Measurements from ENCODE around the gene CHRM4.

CHRM4 gene

DNA sequence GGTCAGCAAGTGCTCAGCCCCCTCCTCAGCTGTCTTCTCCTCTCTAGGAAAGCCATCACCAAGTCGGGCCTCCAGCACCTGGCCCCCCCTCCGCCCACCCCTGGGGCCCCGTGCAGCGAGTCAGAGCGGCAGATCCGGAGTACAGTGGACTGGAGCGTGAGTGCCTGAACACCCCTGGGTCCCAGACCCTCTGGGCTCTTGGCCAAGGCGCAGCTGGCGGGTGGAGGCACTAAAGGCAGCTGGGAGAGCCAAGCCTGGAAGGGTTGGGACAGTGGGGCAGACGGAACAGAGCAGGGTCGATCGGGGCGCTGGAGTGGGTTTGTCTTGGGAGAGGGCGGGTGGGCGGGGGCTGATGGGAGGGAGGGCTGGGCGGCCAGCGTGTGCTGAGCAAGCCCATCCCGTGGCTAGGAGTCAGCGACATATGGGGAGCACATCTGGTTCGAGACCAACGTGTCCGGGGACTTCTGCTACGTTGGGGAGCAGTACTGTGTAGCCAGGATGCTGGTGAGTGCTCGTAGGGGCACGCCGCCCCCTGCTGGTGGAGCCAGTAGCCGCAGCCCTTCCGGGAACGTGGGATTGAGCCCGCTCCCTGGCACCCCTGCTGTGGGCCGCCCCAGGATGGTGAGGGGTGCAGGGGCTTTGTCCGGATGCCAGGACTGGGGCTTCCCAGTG, 24.2 kb downstream of the CHRM4 start:
- DNase-seq (ENCODE audit: low read depth in 2 of 2), result peak in 1 of 2 donors; percentile 69

DNA sequence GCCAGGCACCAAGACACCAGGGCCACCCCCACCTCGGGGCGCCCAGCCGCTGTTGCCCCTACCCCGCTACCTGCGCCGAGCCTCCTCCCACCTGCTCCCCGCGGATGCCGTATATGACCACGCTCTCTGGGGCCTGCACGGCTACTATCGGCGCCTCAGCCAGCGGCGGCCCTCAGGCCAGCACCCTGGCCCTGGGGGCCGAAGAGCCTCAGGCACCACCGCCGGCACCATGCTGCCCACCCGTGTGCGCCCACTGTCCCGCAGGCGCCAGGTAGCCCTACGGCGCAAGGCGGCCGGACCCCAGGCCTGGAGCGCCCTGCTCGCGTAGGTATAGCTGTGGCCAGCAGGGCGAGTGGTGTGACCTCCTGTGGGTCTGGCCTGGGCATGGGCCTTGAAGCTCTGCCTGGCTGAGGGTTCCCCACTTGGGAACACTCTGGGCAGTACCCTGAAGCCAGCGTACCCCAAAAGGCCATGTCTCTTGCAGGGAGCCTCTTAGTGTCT, 24.9 kb downstream of the CHRM4 start:
- no peak for DNase-seq (ENCODE audit: low read depth in 2 of 2)

DNA sequence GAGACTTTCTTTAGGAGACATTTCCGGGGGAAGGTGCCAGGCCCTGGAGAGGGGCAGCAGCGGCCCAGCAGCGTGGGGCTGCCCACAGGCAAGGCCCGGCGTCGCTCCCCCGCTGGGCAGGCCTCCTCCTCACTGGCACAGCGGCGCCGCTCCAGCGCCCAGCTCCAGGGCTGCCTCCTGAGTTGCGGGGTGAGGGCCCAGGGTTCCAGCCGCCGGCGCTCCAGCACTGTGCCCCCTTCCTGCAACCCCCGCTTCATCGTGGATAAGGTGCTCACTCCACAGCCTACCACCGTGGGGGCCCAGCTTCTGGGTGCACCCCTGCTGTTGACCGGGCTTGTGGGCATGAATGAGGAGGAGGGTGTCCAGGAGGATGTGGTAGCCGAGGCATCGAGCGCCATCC, 25.3 kb downstream of the CHRM4 start:
- DNase-seq (ENCODE audit: low read depth in 2 of 2), result no peak

DNA sequence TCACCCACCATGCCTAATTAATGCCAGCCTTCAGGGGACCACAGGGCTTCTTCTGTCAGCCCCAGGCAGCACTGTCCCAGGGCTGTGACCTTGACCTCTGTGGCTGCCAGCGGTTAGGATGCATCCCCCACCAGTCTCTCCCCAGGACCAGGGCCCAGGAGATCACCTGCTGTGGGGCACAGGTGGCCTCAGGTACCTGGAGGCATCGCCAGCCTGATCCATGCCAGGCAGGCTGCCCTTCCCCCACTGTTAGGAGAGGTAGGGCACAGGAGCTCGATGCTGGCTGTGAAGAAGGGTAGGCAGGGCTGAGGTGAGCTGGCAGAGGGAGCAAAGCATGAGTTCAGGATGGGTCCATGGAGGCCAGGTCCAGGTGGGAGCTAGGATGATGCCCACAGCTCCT, 26.8 kb downstream of the CHRM4 start:
- no peak for DNase-seq (ENCODE audit: low read depth in 2 of 2)

DNA sequence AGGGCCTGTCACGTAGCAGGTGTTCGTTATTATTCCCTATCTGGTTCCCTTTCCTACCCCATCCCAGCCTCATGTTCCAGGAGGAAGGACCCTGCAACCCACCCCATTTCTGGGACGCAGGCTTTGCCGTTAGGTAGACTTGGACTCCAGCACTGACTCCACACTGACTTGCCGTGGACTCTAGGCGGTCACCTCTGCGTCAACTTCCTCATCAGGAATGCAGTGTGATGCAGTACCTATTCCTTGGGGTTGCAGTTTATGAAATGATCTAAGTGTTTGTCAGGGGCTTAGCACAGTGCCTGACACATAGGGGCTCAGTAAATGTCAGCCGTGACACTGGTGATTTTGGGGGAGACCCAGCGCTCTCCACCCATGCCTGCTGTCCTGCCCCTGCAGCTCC, 27.5 kb downstream of the CHRM4 start:
- DNase-seq (ENCODE audit: low read depth in 2 of 2), result no peak

DNA sequence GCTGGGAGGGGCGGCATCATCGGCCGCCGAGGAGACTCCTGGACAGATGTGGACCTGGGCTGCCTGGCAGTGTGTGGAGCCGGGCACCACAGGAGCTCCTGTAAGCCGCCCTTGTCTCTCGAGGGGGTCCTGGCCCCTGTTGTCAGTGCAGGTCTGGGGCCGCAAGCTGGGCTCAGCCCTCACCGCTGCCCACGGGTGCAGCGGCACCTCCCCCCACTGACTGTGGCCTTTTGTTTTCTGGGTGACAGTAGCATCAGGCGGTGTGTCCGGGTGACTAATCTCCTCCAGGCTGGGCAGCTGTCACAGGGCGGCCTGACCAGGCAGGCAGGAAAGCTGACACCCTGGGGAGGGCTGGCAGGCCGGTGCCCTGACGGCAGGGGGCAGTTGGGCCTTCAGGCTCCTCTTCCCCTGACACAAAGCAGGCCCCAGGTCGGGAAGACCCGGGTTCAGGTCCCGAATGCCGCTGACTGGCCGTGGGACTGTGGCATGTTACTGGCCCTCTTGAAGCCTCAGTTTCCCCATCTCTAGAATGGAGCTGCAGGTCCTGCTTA, 28.0 kb downstream of the CHRM4 start:
- no peak for DNase-seq (ENCODE audit: low read depth in 2 of 2)

DNA sequence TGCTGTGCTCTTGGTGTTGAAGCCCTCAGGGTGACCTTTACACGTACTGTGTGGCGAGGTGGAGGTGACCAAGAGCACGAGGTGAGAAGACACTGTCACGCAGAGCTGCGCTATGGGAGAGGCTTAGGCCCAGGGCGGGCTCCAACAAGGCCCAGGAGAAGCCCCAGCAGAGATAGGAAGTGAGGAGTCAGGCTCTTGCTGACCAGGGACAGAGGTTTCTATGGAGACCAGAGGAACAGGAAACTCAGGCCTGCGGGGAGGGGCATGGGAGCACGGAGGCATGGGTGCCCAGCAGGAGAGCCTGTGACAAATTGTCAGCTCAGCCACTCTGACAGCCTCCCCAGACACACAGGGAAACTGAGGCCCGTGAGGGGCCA, 28.6 kb downstream of the CHRM4 start:
- DNase-seq (ENCODE audit: low read depth in 2 of 2), result no peak

DNA sequence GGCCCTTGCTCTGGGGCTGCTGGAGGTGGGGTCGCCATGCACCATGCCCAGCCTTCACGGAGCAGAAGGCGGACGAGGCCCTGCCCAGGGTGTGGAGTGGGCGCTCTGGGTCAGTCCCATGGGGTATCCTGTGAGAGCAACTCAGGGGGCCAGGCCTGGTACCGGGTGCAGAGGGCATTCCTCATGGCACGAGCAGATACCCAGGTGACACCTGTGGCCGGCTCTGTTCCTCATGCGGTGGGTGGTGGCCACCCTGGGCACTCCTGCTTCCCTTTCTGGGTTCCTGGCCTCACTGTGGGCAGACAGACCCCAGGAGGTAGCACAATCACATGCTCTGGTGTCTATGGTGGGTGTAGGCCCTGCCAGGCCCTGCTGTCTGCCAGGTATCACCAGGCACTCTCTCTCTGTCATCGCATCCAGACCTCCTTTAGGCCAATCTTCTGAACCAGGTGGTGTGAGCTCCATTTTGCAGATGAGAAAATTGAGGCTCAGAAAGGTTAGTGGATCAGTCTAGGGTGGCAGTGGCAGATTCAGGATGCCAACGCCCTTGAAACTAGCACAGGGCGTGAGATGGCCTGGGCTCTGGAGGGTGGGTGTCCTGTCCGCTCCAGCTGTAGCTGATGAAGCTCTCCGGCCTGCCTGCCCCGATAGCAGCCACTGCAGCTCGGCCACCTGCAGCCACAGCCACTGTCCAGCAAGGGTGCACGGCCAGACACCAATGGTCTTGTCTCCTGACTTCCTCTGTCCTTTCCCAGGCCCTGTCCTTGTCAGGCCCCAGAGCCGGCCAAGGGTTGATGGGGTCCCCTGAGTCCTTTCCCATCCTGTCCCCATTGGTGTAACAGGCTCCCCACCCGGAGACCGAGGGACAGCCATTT, 29.2 kb downstream of the CHRM4 start:
- DNase-seq (ENCODE audit: low read depth in 2 of 2), result no peak

DNA sequence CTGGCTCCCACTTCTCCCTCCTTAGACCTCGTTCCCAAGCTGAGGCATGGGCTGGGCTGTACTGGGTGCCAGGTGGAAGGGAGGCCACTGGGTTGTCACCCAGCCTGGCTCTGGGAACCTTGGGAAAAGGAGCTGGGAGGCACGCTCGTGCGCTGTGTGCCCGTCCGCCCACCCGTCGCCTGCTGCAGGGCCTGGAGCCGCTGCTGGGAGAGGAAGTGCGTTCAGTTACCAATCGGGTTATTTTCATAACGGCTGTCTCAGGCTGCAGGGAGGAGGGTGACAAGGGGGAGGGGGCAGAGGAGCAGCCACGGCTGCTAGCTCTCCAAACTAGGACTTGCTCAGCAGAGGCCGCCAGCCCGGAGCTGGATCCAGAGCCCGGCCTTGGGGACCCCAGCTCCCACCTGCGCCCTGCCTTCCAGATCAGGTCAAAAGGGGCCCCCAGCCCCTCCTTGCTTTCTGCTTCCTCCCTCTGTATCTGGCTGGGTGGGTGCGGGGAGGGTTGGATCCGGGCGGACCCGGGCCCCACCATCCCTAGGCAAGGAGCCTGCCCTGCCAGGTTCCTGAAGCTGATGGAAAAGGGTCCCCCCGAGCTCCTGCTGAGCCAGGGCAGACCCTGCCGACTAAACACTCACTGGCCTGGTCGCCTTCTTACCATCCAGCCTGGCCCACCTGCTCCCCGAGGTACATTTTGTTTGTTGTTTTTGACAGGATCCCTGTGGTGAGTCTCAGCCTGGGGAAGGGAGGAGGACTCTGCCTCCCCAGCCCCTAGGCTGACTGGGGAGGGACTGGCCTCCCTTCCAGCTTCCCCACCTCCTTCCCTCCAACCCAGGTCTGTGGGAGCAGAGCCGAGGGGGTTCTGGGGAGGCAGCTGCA, 30.1 kb downstream of the CHRM4 start:
- DNase-seq (ENCODE audit: low read depth in 2 of 2), result peak; percentile 57 to 67

DNA sequence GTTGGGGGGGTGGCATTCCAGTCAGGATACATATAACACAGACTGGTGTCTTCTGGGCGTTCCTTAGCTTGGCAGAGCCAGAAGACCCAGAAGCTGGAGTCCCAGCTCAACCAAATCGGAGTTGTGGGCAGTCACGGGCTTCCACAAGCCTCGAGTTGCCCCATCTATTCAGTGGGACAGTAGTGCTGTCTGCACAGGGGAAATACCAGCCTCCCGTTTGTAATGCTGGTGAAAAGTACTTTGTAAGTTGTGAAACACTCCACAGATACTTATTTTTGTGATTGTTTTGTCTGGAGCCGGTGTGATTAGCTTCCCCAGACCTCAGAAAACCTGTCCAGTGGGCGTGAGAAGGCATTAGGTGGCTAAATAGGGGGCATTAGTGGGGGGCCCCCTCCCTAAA, 30.7 kb downstream of the CHRM4 start:
- DNase-seq (ENCODE audit: low read depth in 2 of 2), result no peak

DNA sequence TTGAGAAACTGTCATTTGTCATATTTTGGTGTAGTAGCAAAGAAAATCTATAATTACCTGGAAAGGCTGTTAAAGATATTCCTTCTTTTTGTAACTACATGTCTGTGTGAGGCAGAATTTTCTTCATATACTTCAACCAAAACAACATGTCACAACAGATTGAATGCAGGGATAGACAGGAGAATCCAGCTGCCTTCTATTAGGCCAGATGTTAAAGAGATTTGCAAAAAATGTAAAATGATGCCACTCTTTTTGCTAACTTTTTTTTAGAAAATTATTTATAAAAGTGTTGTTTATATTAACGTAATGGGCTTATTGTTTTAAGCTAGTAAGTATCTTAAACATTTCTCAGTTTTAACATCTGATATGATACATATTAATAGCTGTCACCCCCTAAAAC, 31.6 kb downstream of the CHRM4 start:
- no peak for DNase-seq (ENCODE audit: low read depth in 2 of 2)

DNA sequence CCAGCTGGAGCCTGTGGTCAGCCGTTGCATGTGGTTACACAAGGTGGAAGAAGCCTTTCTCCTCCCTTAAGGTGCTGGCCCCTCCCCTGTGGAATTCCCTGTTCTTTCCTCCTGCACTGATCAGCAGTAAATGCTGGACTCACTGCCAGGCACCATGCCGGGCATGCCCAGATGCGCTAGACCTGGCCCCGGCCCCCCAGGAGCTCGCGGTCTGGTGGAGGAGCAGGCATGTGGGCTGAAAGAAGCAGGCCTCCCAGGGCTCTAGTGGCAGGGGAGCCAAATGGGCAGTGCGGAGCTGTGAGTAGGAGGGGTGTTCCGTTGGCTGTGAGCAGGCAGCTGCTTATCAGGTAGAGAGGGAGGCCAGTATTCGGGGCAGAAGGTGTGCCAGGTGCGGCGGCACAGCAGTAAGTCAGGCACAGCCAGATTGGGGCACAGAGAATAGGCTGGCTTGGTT, 34.1 kb downstream of the CHRM4 start:
- no peak for DNase-seq (ENCODE audit: low read depth in 2 of 2)

DNA sequence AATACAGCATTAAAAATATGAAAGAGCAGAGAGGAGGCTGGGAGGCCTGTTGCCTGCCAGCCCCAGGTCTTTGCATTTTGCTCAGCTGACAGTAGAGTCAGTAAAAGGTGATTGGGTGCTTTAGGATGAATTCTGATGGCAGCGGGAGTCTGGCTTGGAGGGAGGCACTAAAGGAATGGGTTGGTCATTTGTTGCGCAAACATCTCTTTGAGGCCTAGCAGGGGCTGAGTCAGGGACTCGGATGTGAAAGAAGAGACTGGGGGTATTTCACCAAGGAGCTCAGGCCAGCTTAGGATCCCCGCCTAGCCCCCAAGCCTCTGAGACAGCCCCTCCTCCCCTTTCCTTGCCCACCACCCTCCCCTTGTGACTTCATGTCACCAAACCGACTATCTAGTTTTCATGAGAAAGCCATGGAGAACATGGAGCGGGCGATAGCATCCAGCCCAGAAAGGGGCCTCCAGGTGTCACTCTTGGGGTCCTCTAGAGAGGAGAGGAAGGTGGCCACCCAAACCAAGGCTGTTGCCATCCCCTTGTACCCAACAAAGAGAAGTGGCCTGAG, 34.6 kb downstream of the CHRM4 start:
- DNase-seq (ENCODE audit: low read depth in 2 of 2), result no peak

DNA sequence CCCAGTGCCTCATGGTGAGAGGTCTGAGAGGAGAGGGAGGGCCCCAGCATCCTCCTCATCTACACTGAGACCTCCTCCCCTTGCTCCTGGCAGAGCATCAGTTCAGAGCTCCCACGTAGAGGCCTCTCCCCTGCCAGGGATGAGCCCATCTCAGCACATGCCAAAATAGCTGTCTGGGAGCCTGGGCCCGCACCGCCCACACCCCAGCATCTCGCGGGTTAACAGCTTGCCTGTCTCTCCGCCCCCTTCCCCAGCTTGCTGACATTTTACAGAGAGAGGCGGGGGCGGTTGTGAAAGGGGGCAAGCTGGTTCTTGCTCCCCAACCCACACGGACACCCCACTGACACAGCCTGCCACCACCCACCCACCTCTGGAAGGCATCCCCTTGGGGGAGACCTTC, 37.9 kb downstream of the CHRM4 start:
- DNase-seq (ENCODE audit: low read depth in 2 of 2), result no peak

DNA sequence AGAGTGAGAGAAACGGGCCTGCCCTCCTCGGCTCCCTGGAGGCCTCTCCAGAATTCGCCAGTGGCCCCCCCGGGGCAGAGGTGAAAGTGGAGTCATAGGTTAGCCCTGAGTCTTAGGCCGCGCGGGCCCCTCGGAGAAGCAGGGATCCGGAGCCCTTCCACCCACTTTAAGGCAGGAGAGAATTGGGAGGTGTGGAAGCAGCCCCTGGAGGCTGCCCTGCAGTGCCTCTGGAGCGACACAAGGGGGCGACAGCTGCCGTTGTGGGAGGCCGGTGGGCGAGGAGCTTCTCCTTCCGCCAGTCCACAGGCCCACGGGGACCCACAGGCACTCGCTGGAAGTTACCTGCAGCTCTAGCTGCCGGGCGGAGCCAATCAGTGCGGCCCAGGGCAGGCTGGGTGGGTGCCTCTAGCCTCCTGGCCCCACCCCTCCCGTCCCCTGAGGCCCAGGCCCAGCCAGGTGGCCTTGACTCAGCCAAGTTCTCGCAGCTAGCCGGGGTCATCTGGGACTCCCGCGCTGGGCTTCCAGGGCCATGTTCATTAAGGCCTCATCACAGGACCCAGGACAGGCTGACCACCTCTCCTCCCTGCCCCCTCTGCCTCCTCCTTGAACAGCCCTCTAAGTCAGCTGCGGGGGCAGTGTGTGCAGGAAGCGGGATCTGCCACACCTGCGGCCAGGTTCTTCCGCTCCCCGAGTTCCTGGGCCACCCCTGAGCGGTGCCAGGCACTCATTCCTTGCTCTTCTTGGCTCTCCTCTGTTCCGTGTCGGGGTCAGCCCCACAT, 39.3 kb downstream of the CHRM4 start:
- peak; percentile 67 to 71 for DNase-seq (ENCODE audit: low read depth in 2 of 2)

DNA sequence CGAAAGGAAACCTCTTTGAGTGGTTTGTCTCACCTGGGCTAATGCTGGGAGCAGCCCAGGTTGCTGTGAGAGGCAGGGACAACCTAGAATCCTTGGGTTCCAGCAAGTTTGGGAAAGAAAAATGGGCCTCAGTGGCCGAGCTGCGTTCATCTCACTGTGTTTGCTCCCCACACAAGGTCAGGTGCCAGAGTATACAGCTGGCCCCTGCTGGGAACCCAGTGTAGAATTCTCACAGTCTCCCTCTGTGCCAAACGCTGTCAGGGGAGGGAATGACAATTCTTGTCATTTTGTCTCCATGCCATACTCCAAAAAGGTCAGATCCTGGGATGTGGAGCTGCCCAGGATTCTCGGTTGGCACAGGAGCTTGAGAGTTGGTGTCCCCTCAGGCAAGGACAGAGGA, 40.0 kb downstream of the CHRM4 start:
- DNase-seq (ENCODE audit: low read depth in 2 of 2), result no peak

DNA sequence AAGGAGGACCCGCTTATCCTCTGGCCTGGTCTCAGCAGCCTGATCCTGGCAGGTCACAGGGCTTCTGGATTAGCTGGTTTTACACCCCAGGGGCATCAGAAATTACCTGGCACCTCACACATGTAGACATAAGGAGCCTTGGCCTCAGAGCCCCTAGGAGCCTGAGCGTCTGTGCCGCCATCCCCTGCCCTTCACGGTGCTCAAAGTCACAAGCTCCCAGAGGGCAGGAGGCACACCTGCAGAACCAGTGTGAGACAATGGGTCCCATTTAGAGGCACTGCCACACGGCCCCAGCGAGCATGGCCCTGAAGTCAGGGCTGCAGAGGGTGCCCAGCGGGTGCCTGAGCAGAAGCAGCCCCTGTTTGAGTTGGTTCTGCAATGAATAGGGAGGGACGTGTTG, 40.4 kb downstream of the CHRM4 start:
- no peak for DNase-seq (ENCODE audit: low read depth in 2 of 2)

DNA sequence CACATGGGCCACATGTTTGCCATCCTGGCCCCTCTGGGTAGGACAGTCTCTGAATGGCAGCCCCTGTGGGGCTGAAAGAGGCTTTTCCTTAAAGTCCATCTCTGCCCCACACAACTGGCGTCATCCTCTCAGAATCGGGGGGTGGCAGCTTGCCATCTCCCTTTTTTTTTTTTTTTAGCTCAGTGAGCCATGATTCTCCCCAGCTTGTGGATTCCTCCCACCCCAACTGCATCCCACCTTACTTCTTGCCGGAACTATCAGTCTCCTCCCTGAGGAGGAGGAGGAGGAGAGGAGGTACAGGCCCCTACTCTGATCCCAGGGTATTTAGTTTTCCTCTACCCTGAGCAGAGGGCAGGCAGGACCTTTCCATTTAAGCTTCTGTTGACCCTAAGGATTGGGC, 40.9 kb downstream of the CHRM4 start:
- no peak for DNase-seq (ENCODE audit: low read depth in 2 of 2)

DNA sequence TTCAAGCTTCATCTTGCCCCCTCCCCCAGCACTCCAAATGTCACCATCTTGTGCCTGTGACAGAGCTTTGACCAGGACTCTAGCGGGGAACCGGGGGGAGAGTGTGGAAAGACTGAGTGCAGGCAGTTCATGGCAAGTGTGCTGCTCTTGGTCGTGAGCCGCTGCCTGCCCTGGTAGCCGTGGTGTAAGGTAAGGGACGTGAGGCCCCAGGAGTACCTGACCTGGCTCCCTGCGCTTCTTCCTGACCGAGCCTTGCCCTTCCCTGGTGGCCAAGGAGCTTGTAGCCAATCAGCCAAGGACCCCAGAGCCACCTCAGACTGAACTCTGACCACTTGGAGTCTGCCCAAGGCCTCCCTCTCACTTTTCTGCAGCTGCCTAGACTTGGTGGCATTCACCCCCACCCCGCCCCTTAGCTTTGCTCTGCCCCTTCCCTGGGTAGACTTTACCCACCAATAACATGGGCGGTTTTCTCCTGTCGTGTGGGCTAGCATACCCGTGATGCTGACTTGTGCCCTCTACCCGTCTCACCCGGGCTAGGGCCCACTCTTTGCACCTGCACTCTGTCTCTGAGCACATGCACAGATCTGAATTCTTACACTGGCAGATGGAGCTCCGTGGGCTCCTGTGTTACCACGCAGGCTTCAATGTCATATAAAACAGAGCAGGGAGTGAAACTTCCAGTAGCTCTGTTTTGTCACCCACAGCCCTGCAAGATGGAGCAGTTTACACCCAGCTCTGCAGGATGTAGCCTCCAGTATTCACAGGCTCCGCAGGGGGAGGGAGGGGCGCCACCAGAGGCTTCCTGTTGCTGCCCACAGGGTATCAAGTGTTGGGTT, 42.8 kb downstream of the CHRM4 start:
- DNase-seq (ENCODE audit: low read depth in 2 of 2), result no peak
